HG02610 (cell line): ENCODE data around the gene ARHGEF19.
"Not testable (repeated sequence)": the region's sequence is repeated elsewhere in the genome, so short reads cannot be mapped to it uniquely, and the experiment has no call there.

Experiments
- ATAC-seq: cut with Tn5 transposase; IDR thresholded peaks from one replicate; pipeline ENCODE4 v1.9.1; 2021; ENCODE audit warnings: mild to moderate bottlenecking, moderate library complexity; ENCODE audit not compliant: unreplicated experiment

The ARHGEF19 gene

GRCh38 chr1:16168622-16169360 lies 43.7 kb downstream of the ARHGEF19 start:
- ATAC-seq, result no peak

DNA sequence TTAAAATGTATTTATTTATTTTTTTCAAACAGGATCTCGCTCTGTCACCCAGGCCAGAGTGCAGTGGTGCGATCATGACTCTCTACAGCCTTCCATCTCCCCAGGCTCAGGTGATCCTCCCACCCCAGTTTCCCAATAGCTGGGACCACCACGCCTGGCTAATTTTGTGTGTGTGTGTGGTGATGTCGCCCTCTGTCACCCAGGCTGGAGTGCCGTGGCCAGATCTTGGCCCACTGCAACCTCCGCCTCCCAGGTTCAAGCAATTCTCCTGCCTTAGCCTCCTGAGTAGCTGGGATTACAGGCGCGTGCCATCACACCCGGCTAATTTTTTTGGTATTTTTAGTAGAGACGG lies 44.3 kb downstream of the ARHGEF19 start:
- not testable (repeated sequence) for ATAC-seq

GRCh38 chr1:16167331-16168143 lies 44.9 kb downstream of the ARHGEF19 start:
- ATAC-seq, result peak; percentile 55

- no peak for ATAC-seq
Observed at GRCh38 chr1:16166117-16166516, 46.3 kb downstream of the ARHGEF19 start.

GRCh38 chr1:16165548-16165947 lies 46.9 kb downstream of the ARHGEF19 start:
- no peak for ATAC-seq

- no peak for ATAC-seq
Observed at GRCh38 chr1:16165073-16165364, 47.4 kb downstream of the ARHGEF19 start.

DNA sequence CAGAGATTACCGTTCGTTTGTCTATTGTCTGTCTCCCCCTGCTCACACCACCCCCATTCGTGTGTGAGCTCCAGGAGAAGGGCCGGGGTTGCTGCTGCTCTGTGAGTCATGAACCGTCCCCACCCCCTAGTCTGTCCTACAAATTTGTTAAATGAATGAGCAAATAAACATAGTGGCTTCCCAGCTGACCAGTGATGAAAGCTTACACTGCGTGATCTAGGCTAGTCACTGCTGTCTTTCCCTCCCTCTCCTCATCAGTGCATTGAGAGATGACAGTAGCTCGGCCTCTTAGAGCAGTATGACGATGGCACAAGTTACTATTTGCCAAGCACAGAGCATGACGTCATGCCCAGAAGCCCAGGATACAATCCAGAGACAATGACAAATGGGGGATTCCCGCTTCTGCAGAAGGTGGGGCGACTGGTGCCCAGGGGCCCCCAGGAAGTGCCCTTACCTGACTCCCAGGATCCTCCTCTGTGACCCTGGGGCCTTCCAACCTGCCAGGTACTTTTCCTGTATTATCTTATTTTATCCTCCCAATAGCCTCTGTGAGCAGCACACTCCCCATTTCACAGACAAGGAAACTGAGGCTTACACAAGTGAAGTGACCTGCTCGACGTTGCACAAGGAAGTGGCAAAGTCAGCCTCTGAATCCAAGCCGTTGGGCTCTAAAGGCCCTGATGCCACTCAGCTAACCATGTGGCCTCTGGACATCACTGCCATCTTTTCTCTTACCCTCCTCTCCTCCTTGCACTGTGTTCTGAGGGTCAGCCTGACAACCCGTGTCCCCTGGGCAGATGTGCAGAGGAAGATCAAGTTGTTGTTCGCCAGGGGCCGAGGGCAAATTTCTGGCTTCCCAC lies 48.0 kb downstream of the ARHGEF19 start:
- no peak for ATAC-seq

DNA sequence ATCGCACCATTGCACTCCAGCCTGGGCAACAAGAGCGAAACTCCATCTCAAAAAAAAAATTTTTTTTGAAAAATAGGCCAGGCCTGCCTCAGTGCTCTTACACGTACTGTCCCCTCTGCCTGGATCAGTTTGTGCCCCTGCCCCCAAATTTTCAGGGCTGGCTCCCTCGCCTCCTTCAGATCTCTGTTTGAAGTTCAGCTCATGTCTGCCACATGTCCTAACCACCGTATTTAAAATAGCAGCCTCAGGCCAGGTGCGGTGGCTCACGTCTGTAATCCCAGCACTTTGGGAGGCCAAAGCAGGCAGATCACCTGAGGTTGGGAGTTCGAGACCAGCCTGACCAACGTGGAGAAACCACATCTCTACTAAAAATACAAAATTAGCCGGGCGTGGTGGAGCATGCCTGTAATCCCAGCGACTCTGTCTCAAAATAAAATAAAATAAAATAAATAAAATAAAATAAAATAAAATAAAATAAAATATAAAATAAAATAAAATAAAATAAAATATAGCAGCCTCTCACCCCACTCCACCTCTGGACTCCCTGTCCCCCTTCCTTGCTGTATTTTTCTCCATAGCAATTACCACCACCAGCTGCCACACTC lies 48.7 kb downstream of the ARHGEF19 start:
- not testable (repeated sequence) for ATAC-seq

DNA sequence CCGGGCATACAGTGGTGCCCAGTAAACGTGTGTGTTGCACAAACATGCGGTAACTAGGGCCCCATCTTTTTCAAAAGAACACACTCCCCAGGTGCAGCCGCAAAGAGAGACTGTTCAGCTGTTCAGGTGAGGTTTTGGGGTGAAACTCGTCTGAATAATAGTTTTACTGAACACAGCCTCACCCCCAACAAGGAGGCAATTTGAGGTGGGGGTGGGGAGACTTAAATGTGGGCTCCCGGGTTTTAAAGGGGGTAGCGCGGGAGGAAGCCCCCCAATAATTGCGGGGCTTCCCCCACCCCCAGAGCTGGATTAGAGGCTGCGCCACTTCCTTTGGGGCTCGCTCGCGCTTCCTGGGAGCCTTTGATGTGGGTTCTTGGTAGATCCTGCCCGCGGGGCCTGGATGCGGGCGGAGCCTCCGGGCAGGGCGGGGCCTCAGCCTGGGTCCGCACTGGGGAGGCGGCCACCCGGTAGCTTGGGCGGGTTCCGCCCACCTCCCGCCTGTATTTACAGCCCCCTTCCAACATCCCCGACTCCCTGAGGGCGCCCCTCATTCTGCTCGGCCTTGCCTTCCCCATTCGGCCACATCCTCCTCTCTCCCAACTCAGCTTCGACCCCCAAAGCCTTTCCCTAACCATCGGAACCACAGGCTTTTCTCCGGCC lies 50.2 kb downstream of the ARHGEF19 start:
- ATAC-seq, result no peak

DNA sequence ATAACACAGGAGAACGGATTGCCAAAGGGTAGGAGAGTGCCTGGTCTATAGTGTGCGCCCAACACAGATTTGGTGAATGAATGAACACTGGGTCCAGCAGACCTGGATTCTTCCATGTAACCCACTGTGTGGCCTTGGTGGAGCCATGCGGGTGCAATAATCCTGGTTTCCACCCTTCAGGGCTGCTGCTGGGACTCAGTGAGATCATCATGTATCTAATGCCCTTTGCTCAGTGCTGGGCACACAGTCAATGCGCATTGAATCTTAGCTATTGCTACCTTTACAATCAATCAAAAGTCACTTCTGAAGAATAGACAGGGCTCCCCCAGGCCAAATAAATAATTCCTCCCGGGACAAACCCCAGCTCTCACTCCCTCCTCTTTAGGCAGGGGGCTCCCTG lies 50.7 kb downstream of the ARHGEF19 start:
- no peak for ATAC-seq

DNA sequence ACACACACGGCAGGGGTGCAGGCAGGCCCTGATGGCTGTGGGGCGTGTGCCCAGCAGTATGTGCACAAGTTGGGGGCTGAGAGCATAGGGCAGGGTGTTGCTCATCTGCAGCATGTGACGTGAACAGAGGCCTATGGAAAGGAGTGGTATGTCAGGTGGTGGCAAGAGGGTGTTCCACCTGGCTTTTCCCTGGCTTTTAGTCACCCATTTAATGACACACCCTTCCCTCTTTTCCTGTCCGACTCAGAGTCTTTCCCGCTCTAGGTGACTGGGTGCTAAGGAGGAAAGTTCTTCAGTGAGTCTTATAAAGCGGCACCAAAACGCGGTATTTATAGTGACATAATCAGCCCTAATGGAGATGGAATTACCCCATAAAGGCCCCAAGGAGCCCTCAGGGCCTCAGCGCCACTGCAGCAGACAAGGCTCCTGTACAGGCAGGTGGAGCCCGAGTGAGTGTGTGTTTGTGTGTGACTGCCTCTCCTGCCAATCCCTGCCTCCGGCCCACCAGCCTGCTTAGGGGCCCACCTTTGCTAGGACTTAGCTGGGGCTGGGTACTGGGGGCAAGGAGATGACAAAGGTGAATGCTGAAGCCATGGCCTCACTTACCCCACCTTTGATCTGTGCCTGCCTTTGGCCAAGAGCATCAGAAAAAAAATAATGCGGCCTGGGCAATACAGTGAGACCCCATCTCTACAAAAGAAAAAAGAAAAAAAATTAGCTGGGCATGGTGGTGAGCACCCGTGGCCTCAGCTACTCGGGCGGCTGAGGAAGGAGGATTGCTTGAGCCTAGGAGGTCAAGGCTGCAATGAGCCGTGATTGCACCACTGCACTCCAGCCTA lies 53.2 kb downstream of the ARHGEF19 start:
- no peak for ATAC-seq

- no peak for ATAC-seq
Observed at GRCh38 chr1:16158025-16158424, 54.4 kb downstream of the ARHGEF19 start.

DNA sequence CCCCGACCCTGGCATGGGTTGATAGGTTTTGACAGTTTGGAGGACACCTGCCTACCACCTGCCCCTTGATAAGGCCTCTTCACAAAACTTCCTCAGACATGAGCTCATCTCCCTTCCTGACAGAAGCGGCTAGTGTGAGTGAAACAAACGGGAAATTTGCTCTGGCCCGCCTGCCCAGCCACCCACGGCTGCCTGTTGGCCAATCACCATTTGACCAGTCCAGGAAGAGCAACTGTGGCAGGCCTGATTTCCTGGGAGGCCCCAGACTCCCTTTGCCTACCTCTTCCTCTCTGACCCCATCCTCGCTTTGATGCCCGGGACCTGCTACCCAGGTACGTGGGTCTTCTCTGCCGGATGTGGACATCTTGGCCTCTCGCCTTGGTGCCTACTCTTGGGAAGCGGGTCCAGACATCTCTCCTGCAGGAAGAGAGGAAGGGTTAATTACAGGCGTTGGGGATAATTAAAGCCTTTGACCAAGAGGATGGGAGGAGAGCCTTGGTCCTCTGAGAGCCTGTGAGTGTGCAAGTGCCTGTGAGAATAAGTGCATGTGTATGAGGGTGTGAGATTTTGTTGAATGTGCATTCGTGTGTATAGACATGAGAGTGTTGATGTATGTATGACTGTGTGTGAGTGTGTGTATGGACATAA lies 55.5 kb downstream of the ARHGEF19 start:
- no peak for ATAC-seq

- no peak for ATAC-seq
Observed at GRCh38 chr1:16155537-16156410, 56.7 kb downstream of the ARHGEF19 start, which contains the start of gene EPHA2. TSS of gene EPHA2 (minus strand) at chr1:16156069. CDS start at chr1:16155932, 137 bp downstream.

GRCh38 chr1:16153999-16154673 lies 58.3 kb downstream of the ARHGEF19 start:
- no peak for ATAC-seq

- ATAC-seq, result no peak
Observed at GRCh38 chr1:16153096-16153998, 59.1 kb downstream of the ARHGEF19 start.
